Measurements from ENCODE around the gene HSPA1A. TPM values are rescaled to one million over a fixed set of nuclear protein-coding genes. Genes with fewer than 3 reads are reported as not detected.
A peak's percentile ranks its signal among the peaks of the same experiment; 100 is the strongest.
"Not testable (repeated sequence)": the region's sequence is repeated elsewhere in the genome, so short reads cannot be mapped to it uniquely, and the experiment has no call there.

Gene HSPA1A
- total RNA-seq, 1 donor, result 132 TPM

GRCh38 chr6:31799781-31800180, 15.6 kb upstream of the HSPA1A start:
- no peak overlapping the region for H3K4me3 ChIP-seq (ENCODE audit: low read depth, low read length)
- TF ChIP-seq CTCF (IDR thresholded peaks at IDR 0.05; ENCODE audit: insufficient read depth, low read depth, low read length), result no peak
- DNase-seq (ENCODE audit: low read depth), result no peak

GRCh38 chr6:31801031-31801927, 14.1 kb upstream of the HSPA1A start:
- not testable (repeated sequence) for DNase-seq (ENCODE audit: low read depth); H3K4me3 ChIP-seq (ENCODE audit: low read depth, low read length)

- TF ChIP-seq CTCF (IDR thresholded peaks at IDR 0.05; ENCODE audit: insufficient read depth, low read depth, low read length), result no peak
- no peak for DNase-seq (ENCODE audit: low read depth)
- peak overlapping the region; percentile 84 for H3K4me3 ChIP-seq (ENCODE audit: low read depth, low read length)
Observed at GRCh38 chr6:31805939-31806469, 9.3 kb upstream of the HSPA1A start.

GRCh38 chr6:31806470-31807272, 8.7 kb upstream of the HSPA1A start, which contains the start of gene LSM2:
TSS of gene LSM2 (minus strand) at chr6:31806966. CDS start at chr6:31806757, 209 bp downstream.
- peak within 1 kb of the TSS; percentile 84 for H3K4me3 ChIP-seq (ENCODE audit: low read depth, low read length)
- TF ChIP-seq CTCF (IDR thresholded peaks at IDR 0.05; ENCODE audit: insufficient read depth, low read depth, low read length), result peak; percentile 16
- peak; percentile 98 for DNase-seq (ENCODE audit: low read depth)

- not testable (repeated sequence) for DNase-seq (ENCODE audit: low read depth); H3K4me3 ChIP-seq (ENCODE audit: low read depth, low read length)
Observed at GRCh38 chr6:31808599-31808998, 6.7 kb upstream of the HSPA1A start.

GRCh38 chr6:31811645-31812044, 3.7 kb upstream of the HSPA1A start:
- no peak for DNase-seq (ENCODE audit: low read depth)
- no peak overlapping the region for H3K4me3 ChIP-seq (ENCODE audit: low read depth, low read length)
- TF ChIP-seq CTCF (IDR thresholded peaks at IDR 0.05; ENCODE audit: insufficient read depth, low read depth, low read length), result no peak

GRCh38 chr6:31813465-31813849, 1.9 kb upstream of the HSPA1A start:
- TF ChIP-seq CTCF (IDR thresholded peaks at IDR 0.05; ENCODE audit: insufficient read depth, low read depth, low read length), result no peak
- peak overlapping the region; percentile 21 for H3K4me3 ChIP-seq (ENCODE audit: low read depth, low read length)

More at GRCh38 chr6:31813465-31813849, 1.9 kb upstream of the HSPA1A start:
- no peak for DNase-seq (ENCODE audit: low read depth)

Measured in fibroblast of villous mesenchyme (primary cell).